Measurements from ENCODE around the gene DLK1. TPM values are rescaled to one million over a fixed set of nuclear protein-coding genes. Genes with fewer than 3 reads are reported as not detected.

Gene DLK1
- total RNA-seq, 1 donor from 2014 or later = not detected

DNA sequence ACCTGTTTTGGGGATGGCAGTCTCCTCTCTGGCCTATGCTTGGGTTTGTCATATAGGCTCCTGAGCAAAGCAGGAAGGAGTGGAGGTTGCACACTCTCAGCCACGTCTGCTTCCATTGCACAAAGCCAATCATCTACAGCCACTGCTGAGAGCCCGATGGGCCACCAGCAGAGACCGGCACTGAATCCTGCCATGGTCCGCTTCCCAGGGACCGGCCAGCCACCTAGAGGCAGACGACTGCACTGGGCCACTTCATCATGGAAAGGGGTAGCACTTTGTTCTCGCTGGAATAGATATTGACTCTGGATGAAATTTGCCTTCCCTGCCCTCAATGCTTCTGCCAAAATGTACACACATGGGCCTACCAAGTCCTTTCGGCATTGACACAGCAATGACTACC, 22.3 kb downstream of the DLK1 start:
- DNase-seq (ENCODE audit: low spot score in 2 of 2) = no peak
- FAIRE-seq = no peak

DNA sequence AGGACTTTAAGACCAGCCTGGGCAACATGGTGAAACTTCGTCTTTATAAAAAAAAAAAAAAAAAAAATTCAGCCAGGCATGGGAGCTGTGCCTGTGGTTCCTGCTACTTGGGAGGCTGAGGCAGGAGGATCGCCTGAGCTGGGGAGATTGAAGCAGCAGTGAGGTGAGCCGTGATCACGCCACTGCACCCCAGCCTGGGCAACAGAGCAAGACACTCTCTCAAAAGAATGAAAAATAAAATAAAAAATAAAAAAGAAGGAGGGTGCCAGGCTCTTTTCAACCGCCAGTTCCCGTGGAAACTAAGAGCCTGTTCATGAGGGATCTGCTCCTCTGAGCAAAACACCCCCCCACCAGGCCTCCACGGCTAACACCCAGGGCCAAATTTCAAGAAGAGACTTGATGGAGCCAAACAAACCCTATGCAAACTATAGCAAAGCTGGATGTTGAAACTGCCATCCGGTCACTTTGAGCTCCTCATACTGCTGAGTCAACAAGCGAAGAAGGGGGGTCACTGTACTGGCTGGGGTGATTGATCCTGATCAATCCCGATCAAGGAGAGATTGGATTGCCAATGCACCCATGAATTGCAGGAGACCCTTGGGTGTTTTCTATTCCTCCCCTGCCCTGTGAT, 23.4 kb downstream of the DLK1 start:
- no peak for FAIRE-seq
- no peak for DNase-seq (ENCODE audit: low spot score in 2 of 2)

GRCh38 chr14:100750762-100751699, 24.3 kb downstream of the DLK1 start:
- FAIRE-seq = no peak
- DNase-seq (ENCODE audit: low spot score in 2 of 2) = no peak

GRCh38 chr14:100754020-100754419, 27.3 kb downstream of the DLK1 start:
- DNase-seq (ENCODE audit: low spot score in 2 of 2) (no peak), FAIRE-seq (no peak)

GRCh38 chr14:100755649-100756048, 29.0 kb downstream of the DLK1 start:
- no peak for FAIRE-seq

GRCh38 chr14:100761481-100761880, 34.8 kb downstream of the DLK1 start:
- DNase-seq (ENCODE audit: low spot score in 2 of 2) = no peak
- FAIRE-seq = no peak

More at GRCh38 chr14:100755649-100756048, 29.0 kb downstream of the DLK1 start:
- DNase-seq (ENCODE audit: low spot score in 2 of 2) = no peak

- FAIRE-seq = no peak
- DNase-seq (ENCODE audit: low spot score in 2 of 2) = no peak
Observed at GRCh38 chr14:100762089-100762515, 35.4 kb downstream of the DLK1 start.

DNA sequence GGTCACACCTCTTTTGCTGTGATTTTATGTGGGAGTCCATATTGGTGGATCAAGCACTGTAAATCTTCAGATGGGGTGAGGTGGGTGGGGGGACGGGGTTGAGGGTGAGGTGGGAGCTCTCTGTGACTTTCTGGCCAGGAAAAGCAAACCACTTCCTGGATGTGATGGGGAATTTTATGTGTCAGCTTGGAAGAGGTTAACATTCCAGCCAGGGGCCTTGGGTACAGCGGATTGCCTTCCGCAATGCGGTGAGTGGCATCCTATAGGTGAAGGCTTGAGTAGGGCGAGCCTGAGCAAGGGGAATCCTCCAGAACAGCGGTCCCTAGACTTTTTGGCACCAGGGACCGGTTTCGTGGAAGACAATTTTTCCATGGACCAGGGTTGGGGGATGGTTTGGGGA, 36.2 kb downstream of the DLK1 start:
- no peak for DNase-seq (ENCODE audit: low spot score in 2 of 2)
- FAIRE-seq = no peak

- DNase-seq (ENCODE audit: low spot score in 2 of 2) = no peak
- FAIRE-seq = no peak
Observed at GRCh38 chr14:100764471-100765115, 37.9 kb downstream of the DLK1 start.

GRCh38 chr14:100765296-100765695, 38.6 kb downstream of the DLK1 start:
- FAIRE-seq (no peak), DNase-seq (ENCODE audit: low spot score in 2 of 2) (no peak)

- FAIRE-seq (no peak), DNase-seq (ENCODE audit: low spot score in 2 of 2) (no peak)
Observed at GRCh38 chr14:100765991-100766390, 39.3 kb downstream of the DLK1 start.

GRCh38 chr14:100767003-100767787, 40.5 kb downstream of the DLK1 start:
- FAIRE-seq (no peak), DNase-seq (ENCODE audit: low spot score in 2 of 2) (no peak)

GRCh38 chr14:100767788-100768536, 41.3 kb downstream of the DLK1 start:
- DNase-seq (ENCODE audit: low spot score in 2 of 2) (no peak), FAIRE-seq (no peak)

DNA sequence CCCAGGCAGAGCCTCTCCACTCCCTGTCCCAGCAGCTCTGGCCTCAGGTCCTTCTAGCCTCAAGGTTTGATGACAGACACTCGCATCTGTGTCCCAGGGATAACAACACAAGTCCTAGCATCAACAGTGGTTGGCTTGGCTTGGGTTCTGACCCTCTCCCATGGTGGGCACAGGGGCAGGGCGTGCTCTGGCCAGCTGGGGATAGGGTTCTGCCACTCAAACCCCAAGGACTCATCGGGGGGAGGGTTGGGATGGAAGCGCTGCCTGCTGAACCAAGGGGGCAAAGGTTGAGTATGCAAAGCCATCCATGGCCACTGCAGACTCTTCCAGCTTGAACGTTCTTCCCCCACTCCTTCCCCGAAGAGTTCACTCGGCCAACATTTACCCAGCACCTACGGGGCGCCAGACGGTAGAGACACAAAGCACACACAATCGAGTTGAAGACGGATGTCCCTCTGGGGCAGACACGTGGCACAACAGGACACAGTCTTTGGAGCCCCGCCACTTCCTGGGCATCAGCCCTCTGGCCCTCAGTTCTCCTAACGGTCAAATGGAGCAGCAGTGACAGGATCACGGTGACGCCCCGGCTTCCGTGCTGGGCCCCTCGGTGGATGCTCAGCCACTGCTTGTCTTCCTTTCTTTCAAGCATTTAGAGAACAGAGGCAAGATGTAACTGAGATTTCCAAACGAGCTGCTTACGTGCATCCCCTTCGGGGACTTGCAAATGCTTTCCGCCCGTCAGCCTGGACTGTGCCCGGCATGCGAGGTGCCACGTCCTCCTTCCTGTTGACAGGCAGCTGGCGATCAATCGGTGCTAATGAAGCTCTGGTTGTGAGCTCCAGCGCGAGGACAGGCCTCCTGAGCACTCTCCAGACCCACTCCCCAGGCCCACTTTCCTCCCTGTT, 42.6 kb downstream of the DLK1 start:
- DNase-seq (ENCODE audit: low spot score in 2 of 2) = no peak
- FAIRE-seq = no peak

- FAIRE-seq = no peak
- DNase-seq (ENCODE audit: low spot score in 2 of 2) = no peak
Observed at GRCh38 chr14:100770046-100770445, 43.4 kb downstream of the DLK1 start.

GRCh38 chr14:100770605-100771120, 44.0 kb downstream of the DLK1 start:
- FAIRE-seq (no peak), DNase-seq (ENCODE audit: low spot score in 2 of 2) (no peak)

DNA sequence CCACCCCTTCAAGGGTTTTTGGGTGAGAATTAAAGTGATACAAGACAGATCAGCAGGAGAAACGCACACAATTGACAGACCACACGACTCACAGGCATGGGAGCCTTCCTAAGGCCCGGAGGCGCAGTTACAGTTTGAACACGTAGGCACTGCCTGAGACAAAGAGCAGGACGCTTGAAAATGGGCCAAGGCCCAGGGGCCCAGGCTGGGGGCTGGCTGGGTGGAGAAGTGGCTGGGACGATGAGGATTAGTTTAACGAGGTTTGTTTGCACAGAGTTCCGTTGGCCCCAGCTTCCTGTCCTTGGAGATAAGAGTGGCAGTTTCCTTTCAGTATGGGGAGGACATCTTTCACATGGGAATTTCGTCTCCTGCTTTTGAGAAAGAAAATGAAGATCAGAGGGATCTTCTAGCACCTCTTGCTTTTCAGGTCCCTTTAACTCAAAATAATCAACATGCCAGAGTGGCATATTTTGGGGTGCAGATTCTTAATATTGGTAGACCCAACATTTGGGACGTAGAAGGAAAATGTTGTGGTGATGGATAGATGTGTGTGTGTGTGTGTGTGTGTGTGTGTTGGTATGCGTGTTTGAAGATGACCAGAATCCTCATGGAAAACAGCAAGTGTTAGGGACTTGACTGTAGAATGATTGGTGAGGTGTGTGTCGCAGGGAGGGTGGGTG, 44.6 kb downstream of the DLK1 start:
- DNase-seq (ENCODE audit: low spot score in 2 of 2) = no peak
- no peak for FAIRE-seq

DNA sequence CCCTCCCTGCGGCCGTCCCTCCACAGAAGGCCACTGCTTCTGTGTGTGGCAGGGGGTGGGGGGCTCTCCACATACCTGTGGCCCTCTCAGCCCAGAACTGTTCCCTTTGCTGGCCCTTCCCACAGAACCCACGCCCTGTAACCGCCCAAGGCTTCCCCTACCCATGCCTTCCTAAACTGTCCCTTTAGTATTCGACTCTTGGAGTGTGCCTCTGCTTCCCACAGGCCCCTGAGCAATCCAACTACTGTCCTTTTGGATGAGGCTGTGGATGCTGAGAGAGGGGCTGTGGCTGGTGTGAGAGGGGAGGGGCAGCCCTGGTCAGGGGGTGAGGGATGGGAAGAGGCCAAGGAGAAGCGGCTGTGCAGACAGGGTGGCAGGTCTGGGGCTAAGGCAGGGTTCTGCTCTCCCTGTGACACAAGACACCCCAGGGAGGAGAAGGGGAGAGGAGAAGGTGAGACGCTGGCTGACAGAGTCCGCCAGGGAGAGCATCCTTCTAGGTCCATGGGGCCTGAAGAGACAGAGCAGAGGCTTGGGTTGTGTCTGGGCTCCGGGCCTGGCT, 46.0 kb downstream of the DLK1 start:
- DNase-seq (ENCODE audit: low spot score in 2 of 2) (no peak), FAIRE-seq (no peak)

All from frontal cortex (tissue), 4 donors.